A549 (cell line): ENCODE results near the gene NEURL1. TPM values are rescaled to one million over a fixed set of nuclear protein-coding genes. Genes with fewer than 3 reads are reported as not detected.

Experiments used
- ATAC-seq, 2 experiments: fragments of 200-7000 bp in 1 of 2; fragments of >200 bp in 1 of 2; cut with Nextera tagmentation in 1 of 2; cut with Tn5 transposase in 1 of 2; 3 replicates each; pipeline versions ENCODE4 v1.8.0 to v1.9.1; 2018 to 2020; ENCODE audit warnings: mild to moderate bottlenecking in 1 of 2, moderate library complexity in 1 of 2
- CTCF ChIA-PET: fragments of 300-600 bp; sonication (Branson Sonifier 250); formaldehyde crosslinking; extraction: SDS; loops from one replicate; lab custom pipeline; 2021; ENCODE audit warnings: antibody characterized with exemption, inconsistent platforms; lab: Yijun Ruan, JAX
- POLR2A ChIA-PET: fragments of 350-600 bp; formaldehyde crosslinking; extraction: SDS; loops from one replicate; lab custom pipeline; 2021; ENCODE audit warnings: antibody characterized with exemption, inconsistent platforms; lab: Yijun Ruan, JAX
- DNase-seq, 2 experiments: peaks; one replicate each; pipeline versions ENCODE4 v3.0.0 to v3.0.0-alpha.2; 2011 to 2016; ENCODE audit warnings: low read depth in 1 of 2, low spot score in 1 of 2
- FAIRE-seq: peaks from 2 replicates; lab custom pipeline; 2011; peaks lifted over from hg19 to GRCh38; lab: Jason Lieb, UNC
- H3K27ac ChIP-seq, 2 experiments: fragments of >200 bp; sonication (Bioruptor Twin); formaldehyde crosslinking; 3 replicates each; pipeline ENCODE4 v1.5.1; 2016 to 2017
- H3K4me1 ChIP-seq: fragments of >200 bp; sonication (Bioruptor Twin); formaldehyde crosslinking; 3 replicates; pipeline ENCODE4 v1.6.1; 2016
- H3K4me2 ChIP-seq: fragments of >200 bp; sonication (Bioruptor Twin); formaldehyde crosslinking; 3 replicates; pipeline ENCODE4 v1.6.1; 2016
- H3K4me3 ChIP-seq: fragments of >200 bp; sonication (Bioruptor Twin); formaldehyde crosslinking; 3 replicates; pipeline ENCODE4 v1.5.1; 2016
- H3K9me3 ChIP-seq: fragments of >200 bp; sonication (Bioruptor Twin); formaldehyde crosslinking; 3 replicates; pipeline ENCODE4 v1.6.1; 2016
- ATOH8 ChIP-seq: fragments of 250-450 bp; sonication (Bioruptor Pico); IDR thresholded peaks from 2 replicates; pipeline ENCODE4 v1.5.0; 2020; ENCODE audit warnings: low read depth, mild to moderate bottlenecking, moderate library complexity
- CBX2 ChIP-seq: fragments of 200-600 bp; sonication (generic); IDR thresholded peaks from 2 replicates; pipeline ENCODE4 v1.6.1; 2016; ENCODE audit warnings: low read depth, mild to moderate bottlenecking, borderline replicate concordance
- HEYL ChIP-seq: fragments of 250-450 bp; sonication (Bioruptor Pico); IDR thresholded peaks from 2 replicates; pipeline ENCODE4 v1.8.0; 2021; ENCODE audit warnings: mild to moderate bottlenecking, moderate library complexity
- HMGXB4 ChIP-seq: fragments of 250-450 bp; sonication (Bioruptor Pico); IDR thresholded peaks from 2 replicates; pipeline ENCODE4 v1.5.0; 2021; ENCODE audit warnings: mild to moderate bottlenecking, moderate library complexity, borderline replicate concordance
- HOXB13 ChIP-seq: fragments of 250-450 bp; sonication (Bioruptor Pico); IDR thresholded peaks from 2 replicates; pipeline ENCODE4 v1.5.0; 2020; ENCODE audit warnings: low read depth, mild to moderate bottlenecking, moderate library complexity
- HOXB5 ChIP-seq: fragments of 250-450 bp; sonication (Bioruptor Pico); IDR thresholded peaks from 2 replicates; pipeline ENCODE4 v1.5.0; 2020; ENCODE audit warnings: mild to moderate bottlenecking, moderate library complexity
- JUNB ChIP-seq: fragments of >200 bp; sonication (Bioruptor Twin); formaldehyde crosslinking; IDR thresholded peaks from 2 replicates; pipeline ENCODE4 v1.6.1; 2016
- KDM1A ChIP-seq: fragments of 200-600 bp; sonication (generic); IDR thresholded peaks from 2 replicates; pipeline ENCODE4 v1.6.1; 2016; ENCODE audit warnings: low read depth, mild to moderate bottlenecking
- MAFK ChIP-seq: fragments of 450-650 bp; IDR thresholded peaks from 2 replicates; pipeline ENCODE4 v1.6.1; 2014; ENCODE audit not compliant: partially characterized antibody
- MAX ChIP-seq: IDR thresholded peaks from 2 replicates; pipeline ENCODE4 v1.6.1; 2012
- MAZ ChIP-seq: fragments of 150-350 bp; IDR thresholded peaks from 2 replicates; pipeline ENCODE4 v1.6.1; 2014; ENCODE audit warnings: antibody characterized with exemption, low read depth, low read length, borderline replicate concordance
- NFE2L2 ChIP-seq: fragments of 150-350 bp; conservative IDR thresholded peaks from 2 replicates; pipeline ENCODE4 v1.6.1; 2014; ENCODE audit warnings: low read length
- POLR2A ChIP-seq: IDR thresholded peaks from 2 replicates; pipeline ENCODE4 v1.6.1; 2012; ENCODE audit warnings: mild to moderate bottlenecking, low read length
- RCOR1 ChIP-seq: fragments of 150-350 bp; IDR thresholded peaks from 2 replicates; pipeline ENCODE4 v1.6.1; 2014; ENCODE audit warnings: antibody characterized with exemption, low read length, low read depth
- RNF2 ChIP-seq: fragments of 200-600 bp; sonication (generic); IDR thresholded peaks from 2 replicates; pipeline ENCODE4 v1.6.1; 2016; ENCODE audit warnings: low read depth, mild to moderate bottlenecking, antibody characterized with exemption, moderate library complexity, borderline replicate concordance
- ZNF302 ChIP-seq: fragments of 250-450 bp; sonication (Bioruptor Pico); IDR thresholded peaks from 2 replicates; pipeline ENCODE4 v1.9.0; 2021; ENCODE audit warnings: inconsistent platforms, mild to moderate bottlenecking, moderate library complexity
- WGBS: methylation state at CpG from one replicate; pipeline ENCODE4 v1.1.6; 2017; ENCODE audit errors: missing lambda C conversion rate; 5-methylcytosine and 5-hydroxymethylcytosine counted together
- polyA plus RNA-seq, 4 experiments: library from polyadenylated mRNA; depleted of rRNA in 3 of 4; stranded (reverse); fragments of >200 nt; fragmentation: RNase III in 1 of 4; extraction: RNeasy Plus Mini Kit Qiagen cat#74134 plus additional on column Dnase treatment in 1 of 4; gene quantifications; 2 replicates in 3 of 4; 3 replicates in 1 of 4; pipeline ENCODE4 v1.2.3, GENCODE V29; 2011 to 2017
- TF ChIP-seq, protein P1 (sequence below): IDR thresholded peaks from 2 replicates; pipeline ENCODE4 v1.6.1; 2012

The NEURL1 gene
- polyA plus RNA-seq, 2 of the 4 experiments (the other 2 are of a cell fraction) = 0.06 to 0.37 TPM

GRCh38 chr10:103617602-103618385 lies 124.3 kb downstream of the NEURL1 start (continued):
- no peak for TF ChIP-seq HMGXB4 (CRISPR knock-in tag)
- TF ChIP-seq, all 56 proteins: peak for 0

- DNase-seq (no peak), ATAC-seq (no peak), FAIRE-seq (no peak)
- CTCF ChIA-PET = interaction anchor here (0.9 to 4.5 kb wide), 6 partner anchors 9 to 67 kb away, joined by 3 to 18 read pairs (median 5); no protein-coding TSS in a partner anchor
- Histone ChIP-seq H3K4me1 (no peaks in the 10 kb centered on the region), H3K4me3 (no peak overlapping the region), H3K9me3 (no peaks in the 10 kb centered on the region), H3K4me2 (no peak overlapping the region), H3K27ac (no peak overlapping the region)
- POLR2A ChIA-PET = no interaction called here
- TF ChIP-seq NFE2L2 (no peak), HOXB5 (CRISPR knock-in tag) (no peak), MAZ (no peak), HOXB13 (no peak), RCOR1 (no peak), HEYL (no peak), HMGXB4 (CRISPR knock-in tag) (no peak), JUNB (no peak), ATOH8 (CRISPR knock-in tag) (no peak), ZNF302 (CRISPR knock-in tag) (no peak), CBX2 (no peak), MAFK (no peak), MAX (no peak), RNF2 (no peak), POLR2A (no peak), KDM1A (no peak)
- TF ChIP-seq, protein P1, sequence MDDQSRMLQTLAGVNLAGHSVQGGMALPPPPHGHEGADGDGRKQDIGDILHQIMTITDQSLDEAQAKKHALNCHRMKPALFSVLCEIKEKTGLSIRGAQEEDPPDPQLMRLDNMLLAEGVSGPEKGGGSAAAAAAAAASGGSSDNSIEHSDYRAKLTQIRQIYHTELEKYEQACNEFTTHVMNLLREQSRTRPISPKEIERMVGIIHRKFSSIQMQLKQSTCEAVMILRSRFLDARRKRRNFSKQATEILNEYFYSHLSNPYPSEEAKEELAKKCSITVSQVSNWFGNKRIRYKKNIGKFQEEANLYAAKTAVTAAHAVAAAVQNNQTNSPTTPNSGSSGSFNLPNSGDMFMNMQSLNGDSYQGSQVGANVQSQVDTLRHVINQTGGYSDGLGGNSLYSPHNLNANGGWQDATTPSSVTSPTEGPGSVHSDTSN = no peak
- 80% methylated on average over 14 of the region's 19 CpGs for WGBS
Observed at GRCh38 chr10:103618575-103619423, 125.3 kb downstream of the NEURL1 start.
